ENCODE measurements around the gene CENPS.

GRCh38 chr1:10384219-10384618 lies 46.0 kb upstream of the CENPS start:
- TF ChIP-seq CTCF (conservative IDR thresholded peaks at IDR 0.05 in 1 of 2, IDR thresholded peaks at IDR 0.05 in 1 of 2; ENCODE audit: low read depth in 1 of 2, low read length in 2 of 2) (no peak), EZH2 (IDR thresholded peaks at IDR 0.05; ENCODE audit: low read length, missing control alignments) (no peak)
